GM18873 (cell line): ENCODE data around the gene PCDH1.

Experiments used
- ATAC-seq: cut with Tn5 transposase; IDR thresholded peaks from one replicate; pipeline ENCODE4 v1.9.1; 2021; ENCODE audit warnings: mild to moderate bottlenecking, moderate library complexity, moderate number of reproducible peaks; ENCODE audit not compliant: unreplicated experiment, low FRiP score

PCDH1 gene

GRCh38 chr5:141814064-141814964 lies 63.9 kb downstream of the PCDH1 start:
- no peak for ATAC-seq

GRCh38 chr5:141812512-141812911 lies 65.7 kb downstream of the PCDH1 start:
- no peak for ATAC-seq

- no peak for ATAC-seq
Observed at GRCh38 chr5:141811287-141812155, 66.7 kb downstream of the PCDH1 start.

GRCh38 chr5:141810702-141811101 lies 67.5 kb downstream of the PCDH1 start:
- ATAC-seq: no peak

- ATAC-seq: no peak
Observed at GRCh38 chr5:141809380-141810096, 68.7 kb downstream of the PCDH1 start.

- no peak for ATAC-seq
Observed at GRCh38 chr5:141808857-141809256, 69.4 kb downstream of the PCDH1 start.

- ATAC-seq: no peak
Observed at GRCh38 chr5:141807732-141808131, 70.5 kb downstream of the PCDH1 start.

GRCh38 chr5:141807329-141807728 lies 70.9 kb downstream of the PCDH1 start:
- ATAC-seq: no peak

GRCh38 chr5:141806626-141807025 lies 71.6 kb downstream of the PCDH1 start:
- no peak for ATAC-seq

GRCh38 chr5:141805874-141806595 lies 72.2 kb downstream of the PCDH1 start:
- ATAC-seq: no peak

- ATAC-seq: no peak
Observed at GRCh38 chr5:141804475-141804874, 73.7 kb downstream of the PCDH1 start.
